Measurements from ENCODE around the gene AVL9. TPM values are rescaled to one million over a fixed set of nuclear protein-coding genes. Genes with fewer than 3 reads are reported as not detected.
A peak's percentile ranks its signal among the peaks of the same experiment; 100 is the strongest.

AVL9 gene
- total RNA-seq, 1 experiment from 2014 or later: 46.6 TPM

GRCh38 chr7:32533276-32534029, 38.2 kb downstream of the AVL9 start:
- DNase-seq (ENCODE audit: low spot score): no peak

- no peak for DNase-seq (ENCODE audit: low spot score)
Observed at GRCh38 chr7:32535162-32535702, 39.9 kb downstream of the AVL9 start.

- DNase-seq (ENCODE audit: low spot score): no peak
Observed at GRCh38 chr7:32536016-32536415, 40.7 kb downstream of the AVL9 start.

GRCh38 chr7:32536585-32536984, 41.3 kb downstream of the AVL9 start:
- peak; percentile 52 for DNase-seq (ENCODE audit: low spot score)

GRCh38 chr7:32537760-32538159, 42.5 kb downstream of the AVL9 start:
- no peak for DNase-seq (ENCODE audit: low spot score)

- no peak for DNase-seq (ENCODE audit: low spot score)
Observed at GRCh38 chr7:32539366-32539765, 44.1 kb downstream of the AVL9 start.

- no peak for DNase-seq (ENCODE audit: low spot score)
Observed at GRCh38 chr7:32539919-32540531, 44.7 kb downstream of the AVL9 start.

DNA sequence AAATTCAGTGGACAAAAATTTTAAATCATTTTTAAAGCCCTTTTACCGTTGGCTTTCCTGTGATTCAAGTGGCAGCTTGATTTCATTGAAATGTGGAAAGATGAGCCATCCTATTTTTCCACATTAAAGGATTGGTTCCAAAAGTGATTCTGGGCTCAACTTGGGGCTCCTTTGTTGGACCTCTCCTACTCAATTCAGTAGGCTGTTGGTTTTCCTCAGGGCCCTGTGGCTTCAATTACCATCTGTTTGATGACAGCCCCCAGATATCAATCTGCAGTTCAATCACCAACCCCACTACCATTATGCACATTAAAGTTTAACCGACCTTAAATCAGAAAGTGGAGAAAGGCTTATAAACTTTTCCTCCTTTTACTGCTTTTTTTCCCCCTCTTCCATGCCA, 47.3 kb downstream of the AVL9 start:
- no peak for DNase-seq (ENCODE audit: low spot score)

- DNase-seq (ENCODE audit: low spot score): no peak
Observed at GRCh38 chr7:32559480-32559879, 64.2 kb downstream of the AVL9 start.

GRCh38 chr7:32560075-32560474, 64.8 kb downstream of the AVL9 start:
- DNase-seq (ENCODE audit: low spot score): no peak

- no peak for DNase-seq (ENCODE audit: low spot score)
Observed at GRCh38 chr7:32561613-32562012, 66.3 kb downstream of the AVL9 start.

DNA sequence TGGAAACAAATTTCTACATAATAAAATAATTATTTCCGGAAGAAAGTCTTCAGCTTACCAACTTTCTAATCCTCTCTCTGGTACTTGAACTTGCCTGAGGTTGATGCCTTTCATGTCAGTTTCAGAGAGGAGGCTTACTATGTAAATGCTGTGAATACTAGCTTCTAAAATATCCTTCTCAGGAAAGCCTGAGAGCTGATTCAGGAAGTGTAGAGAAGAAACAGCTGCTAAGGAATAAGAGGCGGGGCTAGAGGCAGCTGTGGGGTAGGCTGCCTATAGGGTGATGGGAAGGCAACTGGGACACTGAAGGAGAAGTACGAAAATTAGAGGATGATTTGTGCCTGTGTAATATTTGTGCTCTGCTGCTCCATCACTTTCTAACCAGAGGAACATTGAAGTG, 69.3 kb downstream of the AVL9 start:
- no peak for DNase-seq (ENCODE audit: low spot score)

DNA sequence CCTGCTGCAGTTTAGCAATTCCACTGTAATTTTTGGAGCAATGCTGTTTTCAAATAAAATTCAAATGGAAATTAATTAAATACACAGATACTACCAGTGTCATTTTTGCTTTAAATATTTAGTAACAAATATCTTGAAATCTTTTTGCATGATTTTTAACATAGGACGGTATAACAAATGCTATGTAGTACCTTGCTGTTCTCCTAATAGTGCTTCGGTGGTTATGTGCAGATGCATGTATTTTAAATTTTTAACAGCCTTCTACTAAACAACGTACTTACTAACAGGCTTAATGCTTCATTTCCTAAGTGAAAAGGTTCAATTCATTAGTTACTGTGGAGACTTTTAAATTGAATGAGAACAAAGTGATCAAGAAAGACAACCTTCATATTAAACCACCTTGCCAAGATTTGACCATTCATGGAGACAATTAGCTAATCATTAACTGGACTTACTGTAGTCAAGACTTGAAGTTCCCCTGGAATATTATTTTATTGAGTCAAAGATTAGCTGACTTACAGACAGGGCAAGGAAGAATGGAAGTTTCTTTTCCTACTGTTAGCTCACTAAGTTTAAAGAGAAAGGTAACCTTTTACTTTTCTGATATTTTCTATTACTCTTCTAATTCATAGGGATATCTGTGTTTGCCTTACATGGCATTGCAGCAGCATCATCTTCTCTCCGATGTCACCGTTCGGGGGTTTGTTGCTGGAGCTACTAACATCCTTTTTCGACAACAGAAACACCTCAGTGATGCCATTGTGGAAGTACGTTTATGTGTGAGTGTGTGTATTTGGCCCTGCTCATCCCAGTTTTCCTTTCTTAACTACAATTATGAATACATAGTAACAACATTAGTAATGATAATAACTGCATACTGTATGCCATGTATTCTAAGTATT, 74.3 kb downstream of the AVL9 start:
- DNase-seq (ENCODE audit: low spot score): peak; percentile 57

DNA sequence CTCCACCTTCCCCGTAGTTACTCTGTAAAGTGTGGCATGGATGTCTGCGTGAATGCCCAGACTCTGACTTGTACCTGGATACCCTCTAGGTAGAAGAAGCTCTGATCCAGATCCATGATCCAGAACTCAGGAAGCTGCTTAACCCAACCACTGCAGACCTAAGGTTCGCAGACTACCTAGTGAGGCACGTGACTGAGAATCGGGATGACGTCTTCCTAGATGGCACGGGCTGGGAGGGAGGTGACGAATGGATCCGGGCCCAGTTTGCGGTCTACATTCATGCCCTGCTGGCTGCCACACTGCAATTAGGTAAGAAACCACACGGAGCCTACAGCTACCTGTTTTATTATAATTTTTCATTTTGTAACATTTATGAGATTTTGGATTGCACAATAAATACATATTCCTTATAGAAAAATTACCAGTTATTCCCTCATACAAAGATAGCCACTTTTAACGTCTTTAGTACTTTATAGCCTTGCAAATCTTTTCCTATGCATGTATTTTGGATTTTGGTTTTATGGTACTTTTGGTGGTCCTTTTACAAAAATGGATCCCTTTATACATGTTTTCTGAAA, 77.9 kb downstream of the AVL9 start:
- DNase-seq (ENCODE audit: low spot score): no peak

- no peak for DNase-seq (ENCODE audit: low spot score)
Observed at GRCh38 chr7:32574626-32575025, 79.3 kb downstream of the AVL9 start.

DNA sequence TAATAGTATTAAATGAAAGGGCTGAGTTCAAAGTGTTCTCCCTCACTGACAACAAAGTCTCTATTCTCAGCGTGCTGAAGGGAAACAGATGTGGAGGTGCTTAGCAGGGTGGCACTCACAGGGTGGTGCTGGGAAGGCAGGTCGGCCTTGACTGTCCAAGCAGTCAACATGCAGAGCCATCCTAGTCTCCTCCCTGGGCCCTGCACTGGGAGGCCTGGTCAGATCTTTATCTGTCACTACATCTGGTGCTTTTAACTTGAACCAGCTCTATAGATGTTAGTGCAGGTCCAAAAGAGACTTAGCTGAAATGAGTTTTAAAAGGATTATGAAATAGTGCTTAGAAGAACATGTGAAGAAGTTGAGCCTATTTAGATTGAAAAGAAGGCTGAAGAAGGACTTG, 82.1 kb downstream of the AVL9 start:
- DNase-seq (ENCODE audit: low spot score): no peak

- no peak for DNase-seq (ENCODE audit: low spot score)
Observed at GRCh38 chr7:32579776-32580175, 84.5 kb downstream of the AVL9 start.

DNA sequence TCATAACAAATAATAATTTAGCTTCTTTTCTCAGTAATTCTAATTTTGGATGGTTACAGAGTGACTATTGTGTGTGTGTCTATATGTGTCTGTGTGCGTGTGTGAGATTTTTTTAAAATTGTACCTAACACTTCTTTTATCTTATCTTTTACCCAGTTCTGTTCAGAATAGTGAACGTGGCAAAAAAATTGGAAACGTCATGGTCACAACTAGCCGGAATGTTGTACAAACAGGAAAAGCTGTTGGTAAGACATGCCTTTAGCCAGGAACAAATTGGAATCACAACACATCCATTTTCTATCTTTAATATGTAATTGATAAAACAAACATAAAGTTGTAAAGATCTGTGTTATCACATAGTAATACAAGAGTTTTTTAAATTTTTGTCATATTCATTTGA, 85.4 kb downstream of the AVL9 start:
- no peak for DNase-seq (ENCODE audit: low spot score)

DNA sequence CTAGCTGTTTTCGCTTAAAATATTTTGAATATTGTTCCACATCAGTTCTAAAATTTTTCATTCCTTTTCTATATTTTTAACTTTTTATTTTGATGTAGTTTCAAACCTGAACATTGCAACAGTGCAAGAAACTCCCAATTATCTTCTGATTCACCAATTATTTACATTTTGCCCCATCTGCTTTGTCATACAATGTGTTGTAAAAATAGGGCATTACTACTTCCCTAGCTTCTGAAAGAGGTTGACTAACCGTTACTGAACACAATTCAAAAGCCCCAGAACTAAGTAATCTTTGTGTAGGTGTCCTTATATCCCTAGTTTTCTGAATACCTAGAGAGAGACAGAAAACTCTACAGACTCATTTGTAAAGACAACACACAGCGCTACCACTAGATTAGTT, 86.7 kb downstream of the AVL9 start:
- DNase-seq (ENCODE audit: low spot score): no peak

DNA sequence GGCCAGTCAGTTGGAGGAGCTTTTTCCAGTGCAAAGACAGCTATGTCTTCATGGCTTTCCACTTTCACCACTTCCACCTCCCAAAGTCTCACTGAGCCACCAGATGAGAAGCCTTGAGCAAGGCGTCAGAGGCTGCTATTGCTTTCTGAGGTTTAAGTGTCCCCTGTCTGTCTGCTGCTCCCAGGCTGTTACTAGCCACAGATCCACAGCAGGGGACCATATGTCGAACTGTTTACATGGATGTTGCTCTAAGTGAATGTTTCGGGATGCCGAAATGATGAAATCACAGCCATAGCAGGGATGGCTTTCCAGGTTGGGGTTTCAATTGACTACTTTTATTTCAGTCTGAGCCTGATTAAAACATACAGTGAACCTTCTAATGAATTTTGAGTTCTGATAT, 88.5 kb downstream of the AVL9 start:
- no peak for DNase-seq (ENCODE audit: low spot score)

DNA sequence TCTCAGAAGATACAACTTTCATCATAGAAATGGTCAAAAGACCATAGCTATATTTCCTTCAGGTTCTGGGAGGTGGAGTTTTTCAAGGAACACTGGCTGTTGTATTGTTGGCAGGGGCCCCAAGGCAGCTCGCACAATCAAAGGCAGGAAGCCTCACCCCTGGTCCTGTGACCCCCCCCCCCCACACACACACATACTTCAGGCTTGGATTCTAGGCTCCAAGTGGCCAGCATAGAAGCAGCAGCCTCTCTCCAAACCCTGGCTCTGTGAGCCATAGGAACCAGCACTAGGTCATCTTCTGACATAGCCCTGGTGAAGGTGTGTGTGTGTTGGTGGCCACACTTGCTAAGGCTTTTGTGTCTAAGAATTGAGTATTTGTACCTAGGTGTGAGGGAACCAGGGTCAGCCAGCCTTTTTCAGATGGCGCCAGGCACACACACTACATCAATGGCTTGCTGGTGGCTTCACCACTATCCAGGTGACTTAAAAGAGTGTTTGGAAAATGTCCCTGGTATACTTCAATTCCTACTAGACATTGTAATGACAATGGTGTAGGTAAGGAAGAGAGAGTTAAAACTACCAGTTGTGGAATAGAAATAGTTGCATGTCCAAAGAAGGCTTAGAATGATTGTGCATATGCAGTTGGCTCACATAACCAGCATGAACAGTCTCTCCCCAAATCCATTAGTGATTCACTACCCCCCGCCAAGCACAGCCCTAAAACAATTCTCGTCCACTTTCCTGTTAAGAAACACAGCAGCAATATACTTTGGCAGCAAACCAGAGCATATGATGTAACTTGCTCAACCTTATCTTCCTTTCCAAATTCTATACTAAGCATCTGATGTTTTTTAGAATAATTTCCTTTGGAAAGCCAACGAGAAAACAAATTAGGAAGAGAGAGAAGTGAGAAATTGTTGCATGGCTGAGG, 91.3 kb downstream of the AVL9 start:
- no peak for DNase-seq (ENCODE audit: low spot score)
